ENCODE measurements around the gene GALNT2.

The GALNT2 gene

DNA sequence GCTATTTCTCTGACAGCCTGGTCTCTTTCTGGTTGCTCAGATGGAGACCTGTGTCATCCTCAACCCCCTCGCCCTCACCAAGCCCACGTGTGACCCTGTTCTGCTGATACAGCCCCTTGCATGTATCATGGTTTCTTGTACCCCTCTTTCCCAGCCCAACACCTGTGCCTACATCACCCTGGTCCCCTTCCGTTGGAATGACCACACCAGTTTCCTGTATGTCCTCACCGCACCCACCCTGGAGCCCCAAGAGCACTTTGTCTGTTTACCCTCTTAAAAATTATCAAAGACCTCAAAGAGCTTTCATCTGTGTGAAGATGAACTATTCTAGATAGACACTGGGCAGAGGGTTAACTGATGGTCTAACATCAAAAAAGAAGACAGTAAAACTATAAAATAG lies 179.5 kb downstream of the GALNT2 start:
- Histone ChIP-seq H3K27ac (ENCODE audit: low read depth, low read length) (no peak overlapping the region), H3K4me1 (ENCODE audit: control insufficient read depth, insufficient read depth, low read length) (peaks cover 30% of the 10 kb centered on the region), H3K36me3 (ENCODE audit: control insufficient read depth, insufficient read depth, low read length) (peaks cover 12% of the 10 kb centered on the region; the same call in 1 of the 2 replicates), H3K4me3 (ENCODE audit: low read depth, low read length) (no peak overlapping the region), H3K9ac (ENCODE audit: low read length) (no peak overlapping the region), H3K27me3 (ENCODE audit: control insufficient read depth, insufficient read depth, low read length) (no peaks in the 10 kb centered on the region), H3K9me3 (ENCODE audit: control insufficient read depth, insufficient read depth, low read depth, low read length) (no peaks in the 10 kb centered on the region)

DNA sequence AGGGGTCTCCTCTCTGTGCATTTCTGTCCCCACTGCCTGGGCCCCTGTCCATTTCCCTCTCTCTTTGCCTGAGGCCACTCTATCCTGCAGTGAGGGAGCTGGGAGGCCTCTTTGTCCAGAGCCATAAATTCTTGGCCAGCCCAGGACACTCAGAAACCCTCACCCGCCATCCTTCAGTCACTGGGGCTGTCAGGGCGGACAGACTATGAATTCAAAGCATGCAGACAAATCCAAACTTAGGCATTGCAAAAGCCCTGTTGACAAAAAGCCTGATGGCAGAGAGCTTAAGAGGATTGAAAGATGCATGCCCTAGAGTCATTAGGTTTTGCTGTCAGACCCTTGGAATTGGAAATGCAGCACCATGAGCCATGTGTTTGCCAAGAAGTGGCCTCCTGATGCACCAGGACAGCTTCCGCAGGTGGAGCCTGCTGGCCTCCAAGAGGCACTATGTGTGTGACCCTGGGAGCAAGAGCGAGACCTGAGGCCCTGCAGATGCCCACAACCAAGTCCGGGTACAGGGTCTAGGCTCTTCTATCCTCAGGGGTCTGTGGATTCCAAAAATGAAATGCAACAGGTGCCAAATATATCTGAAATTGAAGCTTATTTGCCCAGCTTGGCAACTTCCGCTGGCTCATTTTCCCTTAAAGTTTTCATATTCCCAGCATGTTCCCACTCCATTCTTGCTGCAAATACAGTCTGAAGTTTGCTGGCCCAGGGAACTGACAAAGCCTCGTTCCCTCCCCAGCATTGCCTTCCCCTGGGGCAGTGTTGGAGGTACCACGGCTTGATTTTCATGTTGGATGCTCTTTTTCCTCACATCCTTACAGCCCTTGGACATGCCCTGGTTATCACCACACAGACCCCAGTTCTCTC lies 181.2 kb downstream of the GALNT2 start:
- Histone ChIP-seq H3K36me3 (ENCODE audit: control insufficient read depth, insufficient read depth, low read length) (peaks cover 16% of the 10 kb centered on the region), H3K27me3 (ENCODE audit: control insufficient read depth, insufficient read depth, low read length) (no peaks in the 10 kb centered on the region)

GRCh38 chr1:230248889-230249270 lies 181.8 kb downstream of the GALNT2 start:
- Histone ChIP-seq H3K9ac (ENCODE audit: low read length) (no peak overlapping the region), H3K4me1 (ENCODE audit: control insufficient read depth, insufficient read depth, low read length) (peaks cover 32% of the 10 kb centered on the region), H3K27me3 (ENCODE audit: control insufficient read depth, insufficient read depth, low read length) (no peaks in the 10 kb centered on the region), H3K36me3 (ENCODE audit: control insufficient read depth, insufficient read depth, low read length) (peaks cover 16% of the 10 kb centered on the region), H3K27ac (ENCODE audit: low read depth, low read length) (no peak overlapping the region), H3K4me3 (ENCODE audit: low read depth, low read length) (no peak overlapping the region), H3K9me3 (ENCODE audit: control insufficient read depth, insufficient read depth, low read depth, low read length) (no peaks in the 10 kb centered on the region)

More for the DNA sequence above, 181.2 kb downstream of the GALNT2 start:
- Histone ChIP-seq H3K9ac (ENCODE audit: low read length) (no peak overlapping the region), H3K9me3 (ENCODE audit: control insufficient read depth, insufficient read depth, low read depth, low read length) (no peaks in the 10 kb centered on the region), H3K4me1 (ENCODE audit: control insufficient read depth, insufficient read depth, low read length) (peaks cover 34% of the 10 kb centered on the region), H3K4me3 (ENCODE audit: low read depth, low read length) (no peak overlapping the region), H3K27ac (ENCODE audit: low read depth, low read length) (no peak overlapping the region)

- H3K9ac ChIP-seq (ENCODE audit: low read length), result no peak overlapping the region
- no peak overlapping the region for H3K4me3 ChIP-seq (ENCODE audit: low read depth, low read length)
- peaks cover 32% of the 10 kb centered on the region for H3K4me1 ChIP-seq (ENCODE audit: control insufficient read depth, insufficient read depth, low read length)
- peaks cover 17% of the 10 kb centered on the region for H3K36me3 ChIP-seq (ENCODE audit: control insufficient read depth, insufficient read depth, low read length)
- no peaks in the 10 kb centered on the region for H3K27me3 ChIP-seq (ENCODE audit: control insufficient read depth, insufficient read depth, low read length)
- no peak overlapping the region for H3K27ac ChIP-seq (ENCODE audit: low read depth, low read length)
- no peaks in the 10 kb centered on the region for H3K9me3 ChIP-seq (ENCODE audit: control insufficient read depth, insufficient read depth, low read depth, low read length)
Measured at GRCh38 chr1:230249695-230250480, 182.8 kb downstream of the GALNT2 start.

GRCh38 chr1:230250666-230251065 lies 183.6 kb downstream of the GALNT2 start:
- Histone ChIP-seq H3K27ac (ENCODE audit: low read depth, low read length) (peak overlapping the region; percentile 44; the same call in 1 of the 2 replicates), H3K36me3 (ENCODE audit: control insufficient read depth, insufficient read depth, low read length) (peaks cover 21% of the 10 kb centered on the region), H3K4me1 (ENCODE audit: control insufficient read depth, insufficient read depth, low read length) (peaks cover 32% of the 10 kb centered on the region), H3K4me3 (ENCODE audit: low read depth, low read length) (no peak overlapping the region), H3K27me3 (ENCODE audit: control insufficient read depth, insufficient read depth, low read length) (no peaks in the 10 kb centered on the region), H3K9ac (ENCODE audit: low read length) (no peak overlapping the region), H3K9me3 (ENCODE audit: control insufficient read depth, insufficient read depth, low read depth, low read length) (no peaks in the 10 kb centered on the region)

- no peak overlapping the region for H3K4me3 ChIP-seq (ENCODE audit: low read depth, low read length)
- no peaks in the 10 kb centered on the region for H3K27me3 ChIP-seq (ENCODE audit: control insufficient read depth, insufficient read depth, low read length)
- no peak overlapping the region for H3K9ac ChIP-seq (ENCODE audit: low read length)
- H3K36me3 ChIP-seq (ENCODE audit: control insufficient read depth, insufficient read depth, low read length), result peaks cover 11% of the 10 kb centered on the region
- H3K4me1 ChIP-seq (ENCODE audit: control insufficient read depth, insufficient read depth, low read length), result peaks cover 32% of the 10 kb centered on the region
- peak overlapping the region; percentile 20; the same call in 1 of the 2 replicates for H3K27ac ChIP-seq (ENCODE audit: low read depth, low read length)
- H3K9me3 ChIP-seq (ENCODE audit: control insufficient read depth, insufficient read depth, low read depth, low read length), result no peaks in the 10 kb centered on the region
Measured at GRCh38 chr1:230251644-230252191, 184.7 kb downstream of the GALNT2 start.

- no peak overlapping the region for H3K9ac ChIP-seq (ENCODE audit: low read length)
- no peak overlapping the region for H3K4me3 ChIP-seq (ENCODE audit: low read depth, low read length)
- peaks cover 14% of the 10 kb centered on the region for H3K36me3 ChIP-seq (ENCODE audit: control insufficient read depth, insufficient read depth, low read length)
- no peak overlapping the region for H3K27ac ChIP-seq (ENCODE audit: low read depth, low read length)
- H3K9me3 ChIP-seq (ENCODE audit: control insufficient read depth, insufficient read depth, low read depth, low read length), result no peaks in the 10 kb centered on the region
- peaks cover 31% of the 10 kb centered on the region for H3K4me1 ChIP-seq (ENCODE audit: control insufficient read depth, insufficient read depth, low read length)
- H3K27me3 ChIP-seq (ENCODE audit: control insufficient read depth, insufficient read depth, low read length), result no peaks in the 10 kb centered on the region
Measured at GRCh38 chr1:230253150-230253549, 186.1 kb downstream of the GALNT2 start.

GRCh38 chr1:230254265-230254664 lies 187.2 kb downstream of the GALNT2 start:
- Histone ChIP-seq H3K9ac (ENCODE audit: low read length) (no peak overlapping the region), H3K4me1 (ENCODE audit: control insufficient read depth, insufficient read depth, low read length) (peaks cover 30% of the 10 kb centered on the region), H3K27ac (ENCODE audit: low read depth, low read length) (no peak overlapping the region), H3K4me3 (ENCODE audit: low read depth, low read length) (no peak overlapping the region), H3K9me3 (ENCODE audit: control insufficient read depth, insufficient read depth, low read depth, low read length) (peaks cover 2% of the 10 kb centered on the region; the same call in 1 of the 2 replicates), H3K27me3 (ENCODE audit: control insufficient read depth, insufficient read depth, low read length) (no peaks in the 10 kb centered on the region), H3K36me3 (ENCODE audit: control insufficient read depth, insufficient read depth, low read length) (peaks cover 16% of the 10 kb centered on the region)

DNA sequence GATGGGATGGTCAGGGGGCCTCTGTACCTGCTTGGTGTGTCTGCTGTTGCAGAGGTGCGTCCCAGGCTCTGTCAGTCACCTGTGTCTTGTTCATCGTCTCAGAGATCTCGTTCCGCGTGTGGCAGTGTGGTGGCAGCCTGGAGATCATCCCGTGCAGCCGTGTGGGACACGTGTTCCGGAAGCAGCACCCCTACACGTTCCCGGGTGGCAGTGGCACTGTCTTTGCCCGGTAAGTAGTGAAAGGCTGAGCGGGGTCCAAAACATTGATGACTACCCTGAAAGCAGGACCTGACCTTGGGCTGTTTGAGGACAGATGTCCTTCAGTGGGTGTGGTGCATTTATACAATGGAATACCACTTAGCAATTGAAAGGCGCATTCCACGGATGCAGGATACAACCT lies 188.1 kb downstream of the GALNT2 start:
- H3K27me3 ChIP-seq (ENCODE audit: control insufficient read depth, insufficient read depth, low read length), result no peaks in the 10 kb centered on the region
- peaks cover 18% of the 10 kb centered on the region for H3K36me3 ChIP-seq (ENCODE audit: control insufficient read depth, insufficient read depth, low read length)
- no peak overlapping the region for H3K9ac ChIP-seq (ENCODE audit: low read length)
- no peak overlapping the region for H3K27ac ChIP-seq (ENCODE audit: low read depth, low read length)
- no peak overlapping the region for H3K4me3 ChIP-seq (ENCODE audit: low read depth, low read length)
- peaks cover 24% of the 10 kb centered on the region for H3K4me1 ChIP-seq (ENCODE audit: control insufficient read depth, insufficient read depth, low read length)
- peaks cover 5% of the 10 kb centered on the region; the same call in 1 of the 2 replicates for H3K9me3 ChIP-seq (ENCODE audit: control insufficient read depth, insufficient read depth, low read depth, low read length)

GRCh38 chr1:230255991-230256390 lies 189.0 kb downstream of the GALNT2 start:
- Histone ChIP-seq H3K4me1 (ENCODE audit: control insufficient read depth, insufficient read depth, low read length) (peaks cover 15% of the 10 kb centered on the region), H3K9ac (ENCODE audit: low read length) (no peak overlapping the region), H3K4me3 (ENCODE audit: low read depth, low read length) (no peak overlapping the region), H3K27ac (ENCODE audit: low read depth, low read length) (no peak overlapping the region), H3K36me3 (ENCODE audit: control insufficient read depth, insufficient read depth, low read length) (peaks cover 18% of the 10 kb centered on the region), H3K9me3 (ENCODE audit: control insufficient read depth, insufficient read depth, low read depth, low read length) (peaks cover 5% of the 10 kb centered on the region; the same call in 1 of the 2 replicates), H3K27me3 (ENCODE audit: control insufficient read depth, insufficient read depth, low read length) (no peaks in the 10 kb centered on the region)
